Measurements from ENCODE around the gene DYSF.

DNA sequence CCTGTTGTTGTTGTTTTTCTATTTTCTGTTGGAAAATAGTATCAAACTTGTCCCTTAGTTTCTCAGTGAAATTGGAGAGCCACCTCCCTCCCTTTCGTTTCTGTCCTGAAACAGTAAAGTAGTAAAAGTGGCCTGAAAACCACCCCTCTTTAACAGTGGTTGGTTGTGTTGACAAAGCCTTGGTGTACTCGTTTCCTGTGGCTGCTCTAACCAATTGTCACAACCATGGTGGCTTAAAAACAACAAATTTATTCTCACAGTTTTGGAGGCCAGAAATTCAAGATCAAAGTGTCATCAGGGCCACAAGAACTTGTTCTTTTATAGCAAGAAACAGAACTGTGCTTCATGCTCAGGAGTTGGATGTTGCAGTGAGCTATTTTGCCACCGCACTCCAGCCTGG is 4.0 kb upstream of the DYSF start:
- TF ChIP-seq, protein P1, sequence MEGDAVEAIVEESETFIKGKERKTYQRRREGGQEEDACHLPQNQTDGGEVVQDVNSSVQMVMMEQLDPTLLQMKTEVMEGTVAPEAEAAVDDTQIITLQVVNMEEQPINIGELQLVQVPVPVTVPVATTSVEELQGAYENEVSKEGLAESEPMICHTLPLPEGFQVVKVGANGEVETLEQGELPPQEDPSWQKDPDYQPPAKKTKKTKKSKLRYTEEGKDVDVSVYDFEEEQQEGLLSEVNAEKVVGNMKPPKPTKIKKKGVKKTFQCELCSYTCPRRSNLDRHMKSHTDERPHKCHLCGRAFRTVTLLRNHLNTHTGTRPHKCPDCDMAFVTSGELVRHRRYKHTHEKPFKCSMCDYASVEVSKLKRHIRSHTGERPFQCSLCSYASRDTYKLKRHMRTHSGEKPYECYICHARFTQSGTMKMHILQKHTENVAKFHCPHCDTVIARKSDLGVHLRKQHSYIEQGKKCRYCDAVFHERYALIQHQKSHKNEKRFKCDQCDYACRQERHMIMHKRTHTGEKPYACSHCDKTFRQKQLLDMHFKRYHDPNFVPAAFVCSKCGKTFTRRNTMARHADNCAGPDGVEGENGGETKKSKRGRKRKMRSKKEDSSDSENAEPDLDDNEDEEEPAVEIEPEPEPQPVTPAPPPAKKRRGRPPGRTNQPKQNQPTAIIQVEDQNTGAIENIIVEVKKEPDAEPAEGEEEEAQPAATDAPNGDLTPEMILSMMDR (IDR thresholded peaks at IDR 0.05; ENCODE audit: low read depth, low read length, poor library complexity, severe bottlenecking) = no peak
- no peak for TF ChIP-seq EZH2phosphoT487 (IDR thresholded peaks at IDR 0.05; ENCODE audit: borderline replicate concordance, low read length)
